SK-N-SH treated with all-trans-retinoic acid at 6 μM for 48 hours (cell line): ENCODE results near the gene HSPB6.

Experiments
- ATAC-seq: fragments of 200-7000 bp; cut with Tn5 transposase; 3 replicates; pipeline ENCODE4 v1.9.1; 2020; ENCODE audit warnings: mild to moderate bottlenecking, moderate library complexity
- ARNTL ChIP-seq: fragments of 450-650 bp; formaldehyde crosslinking; IDR thresholded peaks from 2 replicates; pipeline ENCODE4 v1.5.0; 2020; ENCODE audit warnings: low read depth, mild to moderate bottlenecking, moderate library complexity, borderline replicate concordance
- CSDC2 ChIP-seq: fragments of 250-450 bp; sonication (Bioruptor Pico); IDR thresholded peaks from 2 replicates; pipeline ENCODE4 v1.5.0; 2020; ENCODE audit warnings: mild to moderate bottlenecking, moderate library complexity
- CSRNP3 ChIP-seq: fragments of 250-450 bp; sonication (Bioruptor Pico); IDR thresholded peaks from 2 replicates; pipeline ENCODE4 v1.5.1; 2021; ENCODE audit warnings: mild to moderate bottlenecking, moderate library complexity
- GLIS3 ChIP-seq: fragments of 250-450 bp; sonication (Bioruptor Pico); IDR thresholded peaks from 2 replicates; pipeline ENCODE4 v1.5.0; 2020; ENCODE audit warnings: mild to moderate bottlenecking, moderate library complexity
- ISL1 ChIP-seq: fragments of 250-450 bp; sonication (Bioruptor Pico); IDR thresholded peaks from 2 replicates; pipeline ENCODE4 v2.1.2; 2022; ENCODE audit warnings: mild to moderate bottlenecking, moderate library complexity
- OSR1 ChIP-seq: fragments of 250-450 bp; sonication (Bioruptor Pico); IDR thresholded peaks from 2 replicates; pipeline ENCODE4 v1.8.0; 2022; ENCODE audit warnings: moderate library complexity, mild to moderate bottlenecking, inconsistent platforms
- PATZ1 ChIP-seq: fragments of 250-450 bp; sonication (Bioruptor Pico); IDR thresholded peaks from 2 replicates; pipeline ENCODE4 v1.8.0; 2020; ENCODE audit warnings: mild to moderate bottlenecking, moderate library complexity, borderline replicate concordance
- POU6F1 ChIP-seq: fragments of 250-450 bp; sonication (Bioruptor Pico); IDR thresholded peaks from 2 replicates; pipeline ENCODE4 v1.8.0; 2021; ENCODE audit warnings: low read depth, mild to moderate bottlenecking, moderate library complexity, borderline replicate concordance
- PPARA ChIP-seq: fragments of 250-450 bp; sonication (Bioruptor Pico); IDR thresholded peaks from 2 replicates; pipeline ENCODE4 v1.5.0; 2020; ENCODE audit warnings: mild to moderate bottlenecking, borderline replicate concordance
- RARB ChIP-seq: fragments of 250-450 bp; sonication (Bioruptor Pico); IDR thresholded peaks from 2 replicates; pipeline ENCODE4 v1.8.0; 2021; ENCODE audit warnings: mild to moderate bottlenecking, moderate library complexity
- SNAI2 ChIP-seq: fragments of 250-450 bp; sonication (Bioruptor Pico); IDR thresholded peaks from 2 replicates; pipeline ENCODE4 v1.5.0; 2020; ENCODE audit warnings: mild to moderate bottlenecking, moderate library complexity
- TCF4 ChIP-seq: fragments of 250-450 bp; sonication (Bioruptor Pico); IDR thresholded peaks from 2 replicates; pipeline ENCODE4 v1.8.0; 2021; ENCODE audit warnings: mild to moderate bottlenecking, moderate library complexity, borderline replicate concordance
- TSHZ2 ChIP-seq: fragments of 250-450 bp; sonication (Bioruptor Pico); IDR thresholded peaks from 2 replicates; pipeline ENCODE4 v1.5.0; 2020; ENCODE audit warnings: mild to moderate bottlenecking, moderate library complexity
- ZC3H10 ChIP-seq: fragments of 250-450 bp; sonication (Bioruptor Pico); IDR thresholded peaks from 2 replicates; pipeline ENCODE4 v1.5.1; 2021; ENCODE audit warnings: mild to moderate bottlenecking, moderate library complexity
- ZFP3 ChIP-seq: fragments of 250-450 bp; sonication (Bioruptor Pico); IDR thresholded peaks from 2 replicates; pipeline ENCODE4 v1.5.0; 2020; ENCODE audit warnings: mild to moderate bottlenecking, moderate library complexity
- ZFP30 ChIP-seq: fragments of 450-650 bp; formaldehyde crosslinking; IDR thresholded peaks from 2 replicates; pipeline ENCODE4 v1.5.0; 2022; ENCODE audit warnings: mild to moderate bottlenecking, moderate library complexity
- ZNF70 ChIP-seq: fragments of 450-650 bp; formaldehyde crosslinking; IDR thresholded peaks from 2 replicates; pipeline ENCODE4 v1.5.0; 2020; ENCODE audit warnings: mild to moderate bottlenecking, moderate library complexity
- ZNF8 ChIP-seq: fragments of 450-650 bp; formaldehyde crosslinking; IDR thresholded peaks from 2 replicates; pipeline ENCODE4 v1.5.0; 2020; ENCODE audit warnings: mild to moderate bottlenecking, moderate library complexity
- TF ChIP-seq, protein P1 (sequence below): fragments of 250-450 bp; sonication (Bioruptor Pico); IDR thresholded peaks from 2 replicates; pipeline ENCODE4 v1.5.1; 2020; ENCODE audit warnings: low read depth, mild to moderate bottlenecking, moderate library complexity

The HSPB6 gene

GRCh38 chr19:35739275-35740107 lies 17.3 kb downstream of the HSPB6 start:
- no peak; the same call in 2 of the 3 replicates for ATAC-seq
- no peak for TF ChIP-seq ZNF8 (CRISPR knock-in tag)
- no peak for TF ChIP-seq ARNTL (CRISPR knock-in tag)
- no peak for TF ChIP-seq RARB (CRISPR knock-in tag)
- TF ChIP-seq SNAI2 (CRISPR knock-in tag) = no peak

GRCh38 chr19:35738887-35739229 lies 18.0 kb downstream of the HSPB6 start:
- no peak for TF ChIP-seq GLIS3 (CRISPR knock-in tag)
- no peak for TF ChIP-seq ZC3H10 (CRISPR knock-in tag)
- TF ChIP-seq ZNF8 (CRISPR knock-in tag) = no peak
- TF ChIP-seq TCF4 (CRISPR knock-in tag) = no peak
- TF ChIP-seq, protein P1, sequence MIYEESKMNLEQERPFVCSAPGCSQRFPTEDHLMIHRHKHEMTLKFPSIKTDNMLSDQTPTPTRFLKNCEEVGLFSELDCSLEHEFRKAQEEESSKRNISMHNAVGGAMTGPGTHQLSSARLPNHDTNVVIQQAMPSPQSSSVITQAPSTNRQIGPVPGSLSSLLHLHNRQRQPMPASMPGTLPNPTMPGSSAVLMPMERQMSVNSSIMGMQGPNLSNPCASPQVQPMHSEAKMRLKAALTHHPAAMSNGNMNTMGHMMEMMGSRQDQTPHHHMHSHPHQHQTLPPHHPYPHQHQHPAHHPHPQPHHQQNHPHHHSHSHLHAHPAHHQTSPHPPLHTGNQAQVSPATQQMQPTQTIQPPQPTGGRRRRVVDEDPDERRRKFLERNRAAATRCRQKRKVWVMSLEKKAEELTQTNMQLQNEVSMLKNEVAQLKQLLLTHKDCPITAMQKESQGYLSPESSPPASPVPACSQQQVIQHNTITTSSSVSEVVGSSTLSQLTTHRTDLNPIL (CRISPR knock-in tag) = no peak
- TF ChIP-seq RARB (CRISPR knock-in tag) = no peak
- TF ChIP-seq CSRNP3 = no peak
- TF ChIP-seq CSDC2 = no peak
- no peak for TF ChIP-seq TSHZ2 (CRISPR knock-in tag)
- no peak for TF ChIP-seq PATZ1
- TF ChIP-seq ISL1 (CRISPR knock-in tag) = no peak
- TF ChIP-seq ARNTL (CRISPR knock-in tag) = no peak
- no peak for TF ChIP-seq ZNF70
- TF ChIP-seq OSR1 (CRISPR knock-in tag) = no peak
- TF ChIP-seq SNAI2 (CRISPR knock-in tag) = no peak
- no peak for TF ChIP-seq PPARA (CRISPR knock-in tag)
- TF ChIP-seq ZFP3 (CRISPR knock-in tag) = no peak
- no peak for ATAC-seq

DNA sequence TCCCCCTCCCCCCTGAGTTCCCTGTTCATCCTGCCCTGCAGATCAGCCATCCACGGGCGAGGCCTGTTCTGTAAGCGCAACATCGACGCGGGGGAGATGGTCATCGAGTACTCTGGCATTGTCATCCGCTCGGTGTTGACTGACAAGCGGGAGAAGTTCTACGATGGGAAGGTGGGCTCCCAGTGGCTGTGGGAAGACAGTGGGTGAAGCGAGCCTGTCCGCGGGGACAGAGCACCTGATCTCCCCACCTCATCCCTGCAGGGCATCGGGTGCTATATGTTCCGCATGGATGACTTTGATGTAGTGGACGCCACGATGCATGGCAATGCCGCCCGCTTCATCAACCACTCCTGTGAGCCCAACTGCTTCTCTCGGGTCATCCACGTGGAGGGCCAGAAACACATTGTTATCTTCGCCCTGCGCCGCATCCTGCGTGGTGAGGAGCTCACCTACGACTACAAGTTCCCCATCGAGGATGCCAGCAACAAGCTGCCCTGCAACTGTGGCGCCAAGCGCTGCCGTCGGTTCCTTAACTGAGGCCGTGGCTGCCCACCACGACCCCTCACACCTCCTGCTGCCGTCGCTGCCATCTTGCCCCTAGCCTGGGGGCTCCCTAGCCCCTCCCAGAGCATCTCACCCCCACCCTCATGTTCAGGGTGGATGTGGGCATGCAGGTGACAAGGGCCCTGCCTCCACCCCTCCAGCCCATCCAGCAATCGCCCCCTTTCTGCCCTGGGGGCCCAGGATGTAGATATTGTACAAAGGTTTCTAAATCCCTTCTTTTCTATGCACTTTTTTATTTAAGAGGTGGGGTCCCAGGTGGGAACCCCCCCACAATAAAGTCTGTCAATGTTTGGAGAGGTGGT lies 18.6 kb downstream of the HSPB6 start:
- no peak for ATAC-seq
- TF ChIP-seq ZFP30 (CRISPR knock-in tag) (no peak), POU6F1 (no peak)
